SK-N-SH treated with all-trans-retinoic acid at 6 μM for 48 hours (cell line): ENCODE results near the gene ARRDC2.

ENCODE experiments used
- BACH2 ChIP-seq: fragments of 250-450 bp; sonication (Bioruptor Pico); IDR thresholded peaks from 2 replicates; pipeline ENCODE4 v1.9.0; 2021; ENCODE audit warnings: mild to moderate bottlenecking, borderline replicate concordance
- CSDC2 ChIP-seq: fragments of 250-450 bp; sonication (Bioruptor Pico); IDR thresholded peaks from 2 replicates; pipeline ENCODE4 v1.5.0; 2020; ENCODE audit warnings: mild to moderate bottlenecking, moderate library complexity
- GLIS3 ChIP-seq: fragments of 250-450 bp; sonication (Bioruptor Pico); IDR thresholded peaks from 2 replicates; pipeline ENCODE4 v1.5.0; 2020; ENCODE audit warnings: mild to moderate bottlenecking, moderate library complexity
- ISL1 ChIP-seq: fragments of 250-450 bp; sonication (Bioruptor Pico); IDR thresholded peaks from 2 replicates; pipeline ENCODE4 v2.1.2; 2022; ENCODE audit warnings: mild to moderate bottlenecking, moderate library complexity
- RARB ChIP-seq: fragments of 250-450 bp; sonication (Bioruptor Pico); IDR thresholded peaks from 2 replicates; pipeline ENCODE4 v1.8.0; 2021; ENCODE audit warnings: mild to moderate bottlenecking, moderate library complexity
- ZFP3 ChIP-seq: fragments of 250-450 bp; sonication (Bioruptor Pico); IDR thresholded peaks from 2 replicates; pipeline ENCODE4 v1.5.0; 2020; ENCODE audit warnings: mild to moderate bottlenecking, moderate library complexity

- TF ChIP-seq ISL1 (CRISPR knock-in tag) (no peak), GLIS3 (CRISPR knock-in tag) (no peak), ZFP3 (CRISPR knock-in tag) (no peak), RARB (CRISPR knock-in tag) (no peak), CSDC2 (CRISPR knock-in tag) (no peak), BACH2 (CRISPR knock-in tag) (no peak)
Measured at GRCh38 chr19:17975032-17975431, 32.9 kb upstream of the ARRDC2 start.
